ENCODE results near the gene NRP2. TPM values are rescaled to one million over a fixed set of nuclear protein-coding genes. Genes with fewer than 3 reads are reported as not detected.

NRP2 gene
- total RNA-seq, 1 experiment from 2014 or later: 18.3 TPM

DNA sequence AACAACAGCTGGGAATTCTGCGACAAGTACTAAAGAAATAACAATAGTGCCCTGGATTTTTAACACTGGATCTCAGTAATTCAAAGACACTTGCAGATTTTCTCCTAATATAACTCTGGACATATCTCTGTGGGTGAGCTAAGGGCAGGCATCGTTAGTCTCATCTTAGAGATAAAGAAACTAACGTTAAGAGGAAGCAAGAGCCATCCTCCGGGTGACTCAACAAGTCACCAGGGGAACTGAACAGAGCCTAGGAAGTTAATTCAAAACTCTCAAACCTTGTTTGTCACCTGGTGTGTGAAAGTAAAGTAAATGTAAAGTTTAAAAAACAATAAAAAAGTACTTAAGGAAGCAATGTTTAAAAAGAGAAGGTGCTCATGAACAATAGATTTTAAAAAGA is 41.6 kb upstream of the NRP2 start:
- H2AFZ ChIP-seq (ENCODE audit: low read length): no peak overlapping the region

DNA sequence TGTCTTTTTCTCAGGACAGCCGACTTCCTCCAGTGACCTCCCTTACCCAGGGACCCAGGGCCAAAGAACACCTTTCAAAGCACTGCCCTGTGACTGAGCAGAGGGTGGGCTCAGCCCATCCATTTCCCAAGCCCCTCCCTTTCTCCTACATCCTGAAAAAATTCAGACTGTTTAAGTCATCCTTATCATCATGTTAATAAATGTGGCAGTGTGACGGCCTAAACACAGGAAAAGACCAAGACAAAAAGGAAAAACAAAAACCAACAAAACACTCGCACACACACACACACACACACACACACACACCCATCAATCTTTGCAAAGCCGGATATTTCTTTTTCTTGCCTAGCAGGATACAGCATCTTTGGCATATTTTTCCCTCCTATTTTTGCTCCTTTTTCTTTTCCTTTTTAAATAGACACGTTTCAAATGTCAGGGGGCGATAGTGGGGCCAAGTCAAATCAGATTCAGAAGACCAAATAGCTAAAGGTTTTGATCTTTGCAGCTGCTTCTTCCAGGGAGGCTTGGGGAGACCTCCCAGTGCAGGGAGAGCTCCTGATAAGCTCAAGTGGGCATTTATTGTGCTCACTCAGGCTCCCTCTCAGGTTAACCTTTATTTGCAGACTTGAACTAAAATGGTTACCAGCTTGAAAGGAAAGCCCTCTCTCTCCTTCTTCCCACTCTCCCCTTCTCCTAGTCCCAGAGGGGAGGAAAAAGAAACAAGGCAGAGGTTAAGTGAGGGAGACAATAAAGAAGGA is 39.5 kb upstream of the NRP2 start:
- no peaks in the 10 kb centered on the region for H4K20me1 ChIP-seq (ENCODE audit: low read length)
- no peaks in the 10 kb centered on the region for H3K79me2 ChIP-seq (ENCODE audit: low read length)
- no peak overlapping the region for H3K9ac ChIP-seq (ENCODE audit: low read length)
- H3K36me3 ChIP-seq (ENCODE audit: low read depth, low read length): no peaks in the 10 kb centered on the region
- intact Hi-C loops (cut with micrococcal nuclease): no loop called here
- TF ChIP-seq EZH2phosphoT487 (IDR thresholded peaks at IDR 0.05; ENCODE audit: borderline replicate concordance, low read length): no peak
- TF ChIP-seq, protein P1, sequence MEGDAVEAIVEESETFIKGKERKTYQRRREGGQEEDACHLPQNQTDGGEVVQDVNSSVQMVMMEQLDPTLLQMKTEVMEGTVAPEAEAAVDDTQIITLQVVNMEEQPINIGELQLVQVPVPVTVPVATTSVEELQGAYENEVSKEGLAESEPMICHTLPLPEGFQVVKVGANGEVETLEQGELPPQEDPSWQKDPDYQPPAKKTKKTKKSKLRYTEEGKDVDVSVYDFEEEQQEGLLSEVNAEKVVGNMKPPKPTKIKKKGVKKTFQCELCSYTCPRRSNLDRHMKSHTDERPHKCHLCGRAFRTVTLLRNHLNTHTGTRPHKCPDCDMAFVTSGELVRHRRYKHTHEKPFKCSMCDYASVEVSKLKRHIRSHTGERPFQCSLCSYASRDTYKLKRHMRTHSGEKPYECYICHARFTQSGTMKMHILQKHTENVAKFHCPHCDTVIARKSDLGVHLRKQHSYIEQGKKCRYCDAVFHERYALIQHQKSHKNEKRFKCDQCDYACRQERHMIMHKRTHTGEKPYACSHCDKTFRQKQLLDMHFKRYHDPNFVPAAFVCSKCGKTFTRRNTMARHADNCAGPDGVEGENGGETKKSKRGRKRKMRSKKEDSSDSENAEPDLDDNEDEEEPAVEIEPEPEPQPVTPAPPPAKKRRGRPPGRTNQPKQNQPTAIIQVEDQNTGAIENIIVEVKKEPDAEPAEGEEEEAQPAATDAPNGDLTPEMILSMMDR (conservative IDR thresholded peaks at IDR 0.05; ENCODE audit: low read depth, low read length): no peak
- no peak for TF ChIP-seq EZH2 (IDR thresholded peaks at IDR 0.05; ENCODE audit: low read length, unreplicated experiment)
- H2AFZ ChIP-seq (ENCODE audit: low read length): no peak overlapping the region
- ATAC-seq (no peak), DNase-seq (no peak)
- H3K4me2 ChIP-seq (ENCODE audit: low read length): no peak overlapping the region
- no peaks in the 10 kb centered on the region for H3F3A ChIP-seq (ENCODE audit: low read length, unreplicated experiment)
- POLR2A ChIA-PET (ENCODE audit: unreplicated experiment): interaction anchor here (0.6 to 0.7 kb wide), 2 partner anchors 118 to 266 kb away, joined by 4 to 5 read pairs; no protein-coding TSS in a partner anchor
- no peaks in the 10 kb centered on the region for H3K27me3 ChIP-seq (ENCODE audit: low read length)
- H3K4me3 ChIP-seq (ENCODE audit: low read length): no peak overlapping the region
- BruUV-seq (replicated peaks): no TSS peak
- CTCF ChIA-PET: no interaction called here
- H3K9me3 ChIP-seq (ENCODE audit: low read length): no peaks in the 10 kb centered on the region
- H3K4me1 ChIP-seq (ENCODE audit: insufficient read depth, low read length): peaks cover 7% of the 10 kb centered on the region
- no peaks in the 10 kb centered on the region for H3K9me2 ChIP-seq (replicated peaks; ENCODE audit: low read length)
- H3K27ac ChIP-seq (ENCODE audit: low read length): no peak overlapping the region

More for the DNA sequence above, 41.6 kb upstream of the NRP2 start:
- Histone ChIP-seq H3K9ac (ENCODE audit: low read length) (no peak overlapping the region), H3K79me2 (ENCODE audit: low read length) (no peaks in the 10 kb centered on the region), H3K36me3 (ENCODE audit: low read depth, low read length) (no peaks in the 10 kb centered on the region), H3K4me1 (ENCODE audit: insufficient read depth, low read length) (peaks cover 12% of the 10 kb centered on the region), H3K27ac (ENCODE audit: low read length) (no peak overlapping the region), H3K9me2 (replicated peaks; ENCODE audit: low read length) (no peaks in the 10 kb centered on the region), H3K4me3 (ENCODE audit: low read length) (no peak overlapping the region), H3F3A (ENCODE audit: low read length, unreplicated experiment) (no peaks in the 10 kb centered on the region), H3K4me2 (ENCODE audit: low read length) (no peak overlapping the region), H3K27me3 (ENCODE audit: low read length) (no peaks in the 10 kb centered on the region), H3K9me3 (ENCODE audit: low read length) (no peaks in the 10 kb centered on the region), H4K20me1 (ENCODE audit: low read length) (no peaks in the 10 kb centered on the region)
- no peak for ATAC-seq
- intact Hi-C loops (cut with micrococcal nuclease): no loop called here
- BruUV-seq (replicated peaks): no TSS peak
- no peak for DNase-seq
- TF ChIP-seq EZH2 (IDR thresholded peaks at IDR 0.05; ENCODE audit: low read length, unreplicated experiment) (no peak), EZH2phosphoT487 (IDR thresholded peaks at IDR 0.05; ENCODE audit: borderline replicate concordance, low read length) (no peak)
- TF ChIP-seq, protein P1 (conservative IDR thresholded peaks at IDR 0.05; ENCODE audit: low read depth, low read length): no peak
- ChIA-PET POLR2A (ENCODE audit: unreplicated experiment) (no interaction called here), CTCF (no interaction called here)

DNA sequence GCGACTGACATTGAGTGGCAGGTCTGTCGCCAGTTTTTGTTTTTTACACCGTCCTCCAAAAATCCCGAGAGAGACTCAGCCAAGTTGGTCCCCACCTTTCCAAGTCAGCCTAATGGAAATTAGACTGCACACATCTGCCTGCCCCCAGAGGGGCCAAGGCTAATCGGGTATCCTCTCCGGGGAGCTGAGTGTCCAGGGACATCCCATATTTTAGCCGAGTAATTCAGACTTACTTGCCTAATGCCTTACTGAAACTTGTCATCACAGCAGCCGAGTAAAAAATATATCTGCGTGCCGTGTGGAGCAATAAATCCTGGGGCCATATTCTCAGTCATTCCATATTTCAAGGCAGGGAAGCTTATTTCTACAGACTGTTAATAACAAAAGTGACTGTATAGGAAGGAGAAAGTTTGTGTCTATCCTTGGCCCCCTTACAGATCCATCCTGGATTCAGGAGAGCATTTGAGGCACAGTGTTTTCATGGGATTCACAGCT is 38.9 kb upstream of the NRP2 start:
- Histone ChIP-seq H3K36me3 (ENCODE audit: low read depth, low read length) (no peaks in the 10 kb centered on the region), H3K9me3 (ENCODE audit: low read length) (no peaks in the 10 kb centered on the region), H3K27ac (ENCODE audit: low read length) (no peak overlapping the region), H3K79me2 (ENCODE audit: low read length) (no peaks in the 10 kb centered on the region), H4K20me1 (ENCODE audit: low read length) (no peaks in the 10 kb centered on the region), H3K4me1 (ENCODE audit: insufficient read depth, low read length) (peaks cover 4% of the 10 kb centered on the region), H3K9ac (ENCODE audit: low read length) (no peak overlapping the region), H2AFZ (ENCODE audit: low read length) (no peak overlapping the region), H3K4me3 (ENCODE audit: low read length) (no peak overlapping the region), H3K9me2 (replicated peaks; ENCODE audit: low read length) (no peaks in the 10 kb centered on the region), H3K4me2 (ENCODE audit: low read length) (peak overlapping the region; percentile 36; the same call in 1 of the 2 replicates), H3K27me3 (ENCODE audit: low read length) (no peaks in the 10 kb centered on the region), H3F3A (ENCODE audit: low read length, unreplicated experiment) (no peaks in the 10 kb centered on the region)
- ChIA-PET CTCF (no interaction called here), POLR2A (ENCODE audit: unreplicated experiment) (interaction anchor here (0.6 to 0.7 kb wide), 2 partner anchors 119 to 265 kb away, joined by 4 to 5 read pairs; no protein-coding TSS in a partner anchor)
- no peak for DNase-seq
- TF ChIP-seq, protein P1 (conservative IDR thresholded peaks at IDR 0.05; ENCODE audit: low read depth, low read length): no peak
- TF ChIP-seq EZH2 (IDR thresholded peaks at IDR 0.05; ENCODE audit: low read length, unreplicated experiment) (no peak), EZH2phosphoT487 (IDR thresholded peaks at IDR 0.05; ENCODE audit: borderline replicate concordance, low read length) (no peak)
- no TSS peak for BruUV-seq (replicated peaks)
- intact Hi-C loops (cut with micrococcal nuclease): no loop called here
- no peak for ATAC-seq
